ENCODE measurements around the gene LCN10. TPM values are rescaled to one million over a fixed set of nuclear protein-coding genes. Genes with fewer than 3 reads are reported as not detected.

Gene LCN10
- total and polyA plus RNA-seq, 2 of the 13 experiments (the other 11 are each of a cell fraction or from before 2014, with no cell fraction given): 0.53 to 0.61 TPM

DNA sequence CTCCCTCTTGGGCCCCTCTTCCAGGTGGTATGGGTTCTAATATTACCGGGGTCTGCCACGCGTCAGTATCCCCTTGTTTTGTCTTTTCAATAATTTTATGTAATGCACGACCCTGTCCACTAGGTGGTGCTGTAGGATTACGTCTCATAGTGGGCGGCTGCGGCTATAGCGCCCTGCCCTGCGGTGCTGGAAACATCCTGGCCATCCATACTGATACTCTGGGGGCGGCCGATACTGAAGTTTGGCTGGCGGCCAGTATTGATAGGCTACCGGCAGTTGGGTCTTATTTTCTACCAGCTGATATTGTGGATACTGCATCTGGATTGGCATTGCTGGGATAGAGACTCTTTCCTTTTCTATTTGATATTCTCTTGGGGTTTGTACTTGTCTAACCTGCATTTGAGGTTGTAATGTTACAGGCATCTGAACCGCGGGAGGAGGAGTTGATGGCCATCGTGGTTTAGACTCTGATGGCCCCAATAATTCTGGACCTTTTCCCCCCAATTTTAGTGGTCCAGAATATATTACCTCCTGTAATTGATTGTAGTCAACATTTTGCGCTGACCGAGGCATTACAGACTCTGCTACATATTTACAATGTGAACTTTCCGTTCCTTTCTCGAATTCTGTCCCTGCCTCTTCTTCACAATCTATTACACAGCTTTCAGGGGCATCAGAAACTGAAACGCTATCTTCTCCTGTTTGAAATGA is 45.1 kb upstream of the LCN10 start (continued):
- TF ChIP-seq ZNF749 (CRISPR knock-in tag; IDR thresholded peaks at IDR 0.05; ENCODE audit: borderline replicate concordance): no peak
- TF ChIP-seq HDAC2 (CRISPR knock-in tag; IDR thresholded peaks at IDR 0.05): peak; percentile 25; the same call in 1 of the 2 replicates
- TF ChIP-seq, protein P1, sequence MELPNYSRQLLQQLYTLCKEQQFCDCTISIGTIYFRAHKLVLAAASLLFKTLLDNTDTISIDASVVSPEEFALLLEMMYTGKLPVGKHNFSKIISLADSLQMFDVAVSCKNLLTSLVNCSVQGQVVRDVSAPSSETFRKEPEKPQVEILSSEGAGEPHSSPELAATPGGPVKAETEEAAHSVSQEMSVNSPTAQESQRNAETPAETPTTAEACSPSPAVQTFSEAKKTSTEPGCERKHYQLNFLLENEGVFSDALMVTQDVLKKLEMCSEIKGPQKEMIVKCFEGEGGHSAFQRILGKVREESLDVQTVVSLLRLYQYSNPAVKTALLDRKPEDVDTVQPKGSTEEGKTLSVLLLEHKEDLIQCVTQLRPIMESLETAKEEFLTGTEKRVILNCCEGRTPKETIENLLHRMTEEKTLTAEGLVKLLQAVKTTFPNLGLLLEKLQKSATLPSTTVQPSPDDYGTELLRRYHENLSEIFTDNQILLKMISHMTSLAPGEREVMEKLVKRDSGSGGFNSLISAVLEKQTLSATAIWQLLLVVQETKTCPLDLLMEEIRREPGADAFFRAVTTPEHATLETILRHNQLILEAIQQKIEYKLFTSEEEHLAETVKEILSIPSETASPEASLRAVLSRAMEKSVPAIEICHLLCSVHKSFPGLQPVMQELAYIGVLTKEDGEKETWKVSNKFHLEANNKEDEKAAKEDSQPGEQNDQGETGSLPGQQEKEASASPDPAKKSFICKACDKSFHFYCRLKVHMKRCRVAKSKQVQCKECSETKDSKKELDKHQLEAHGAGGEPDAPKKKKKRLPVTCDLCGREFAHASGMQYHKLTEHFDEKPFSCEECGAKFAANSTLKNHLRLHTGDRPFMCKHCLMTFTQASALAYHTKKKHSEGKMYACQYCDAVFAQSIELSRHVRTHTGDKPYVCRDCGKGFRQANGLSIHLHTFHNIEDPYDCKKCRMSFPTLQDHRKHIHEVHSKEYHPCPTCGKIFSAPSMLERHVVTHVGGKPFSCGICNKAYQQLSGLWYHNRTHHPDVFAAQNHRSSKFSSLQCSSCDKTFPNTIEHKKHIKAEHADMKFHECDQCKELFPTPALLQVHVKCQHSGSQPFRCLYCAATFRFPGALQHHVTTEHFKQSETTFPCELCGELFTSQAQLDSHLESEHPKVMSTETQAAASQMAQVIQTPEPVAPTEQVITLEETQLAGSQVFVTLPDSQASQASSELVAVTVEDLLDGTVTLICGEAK (IDR thresholded peaks at IDR 0.05): no peak
- TF ChIP-seq, protein P1 (CRISPR knock-in tag; IDR thresholded peaks at IDR 0.05): no peak
- peak; percentile 67 for TF ChIP-seq GATAD2A (CRISPR knock-in tag; IDR thresholded peaks at IDR 0.05)
- no peak for TF ChIP-seq GATAD1 (CRISPR knock-in tag; IDR thresholded peaks at IDR 0.05)
- TF ChIP-seq, protein P2, sequence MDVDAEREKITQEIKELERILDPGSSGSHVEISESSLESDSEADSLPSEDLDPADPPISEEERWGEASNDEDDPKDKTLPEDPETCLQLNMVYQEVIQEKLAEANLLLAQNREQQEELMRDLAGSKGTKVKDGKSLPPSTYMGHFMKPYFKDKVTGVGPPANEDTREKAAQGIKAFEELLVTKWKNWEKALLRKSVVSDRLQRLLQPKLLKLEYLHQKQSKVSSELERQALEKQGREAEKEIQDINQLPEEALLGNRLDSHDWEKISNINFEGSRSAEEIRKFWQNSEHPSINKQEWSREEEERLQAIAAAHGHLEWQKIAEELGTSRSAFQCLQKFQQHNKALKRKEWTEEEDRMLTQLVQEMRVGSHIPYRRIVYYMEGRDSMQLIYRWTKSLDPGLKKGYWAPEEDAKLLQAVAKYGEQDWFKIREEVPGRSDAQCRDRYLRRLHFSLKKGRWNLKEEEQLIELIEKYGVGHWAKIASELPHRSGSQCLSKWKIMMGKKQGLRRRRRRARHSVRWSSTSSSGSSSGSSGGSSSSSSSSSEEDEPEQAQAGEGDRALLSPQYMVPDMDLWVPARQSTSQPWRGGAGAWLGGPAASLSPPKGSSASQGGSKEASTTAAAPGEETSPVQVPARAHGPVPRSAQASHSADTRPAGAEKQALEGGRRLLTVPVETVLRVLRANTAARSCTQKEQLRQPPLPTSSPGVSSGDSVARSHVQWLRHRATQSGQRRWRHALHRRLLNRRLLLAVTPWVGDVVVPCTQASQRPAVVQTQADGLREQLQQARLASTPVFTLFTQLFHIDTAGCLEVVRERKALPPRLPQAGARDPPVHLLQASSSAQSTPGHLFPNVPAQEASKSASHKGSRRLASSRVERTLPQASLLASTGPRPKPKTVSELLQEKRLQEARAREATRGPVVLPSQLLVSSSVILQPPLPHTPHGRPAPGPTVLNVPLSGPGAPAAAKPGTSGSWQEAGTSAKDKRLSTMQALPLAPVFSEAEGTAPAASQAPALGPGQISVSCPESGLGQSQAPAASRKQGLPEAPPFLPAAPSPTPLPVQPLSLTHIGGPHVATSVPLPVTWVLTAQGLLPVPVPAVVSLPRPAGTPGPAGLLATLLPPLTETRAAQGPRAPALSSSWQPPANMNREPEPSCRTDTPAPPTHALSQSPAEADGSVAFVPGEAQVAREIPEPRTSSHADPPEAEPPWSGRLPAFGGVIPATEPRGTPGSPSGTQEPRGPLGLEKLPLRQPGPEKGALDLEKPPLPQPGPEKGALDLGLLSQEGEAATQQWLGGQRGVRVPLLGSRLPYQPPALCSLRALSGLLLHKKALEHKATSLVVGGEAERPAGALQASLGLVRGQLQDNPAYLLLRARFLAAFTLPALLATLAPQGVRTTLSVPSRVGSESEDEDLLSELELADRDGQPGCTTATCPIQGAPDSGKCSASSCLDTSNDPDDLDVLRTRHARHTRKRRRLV (CRISPR knock-in tag; IDR thresholded peaks at IDR 0.05): no peak
- no peak for TF ChIP-seq ZNF550 (CRISPR knock-in tag; IDR thresholded peaks at IDR 0.05; ENCODE audit: borderline replicate concordance)
- no peak for TF ChIP-seq SATB2 (CRISPR knock-in tag; IDR thresholded peaks at IDR 0.05)
- TF ChIP-seq, protein P3, sequence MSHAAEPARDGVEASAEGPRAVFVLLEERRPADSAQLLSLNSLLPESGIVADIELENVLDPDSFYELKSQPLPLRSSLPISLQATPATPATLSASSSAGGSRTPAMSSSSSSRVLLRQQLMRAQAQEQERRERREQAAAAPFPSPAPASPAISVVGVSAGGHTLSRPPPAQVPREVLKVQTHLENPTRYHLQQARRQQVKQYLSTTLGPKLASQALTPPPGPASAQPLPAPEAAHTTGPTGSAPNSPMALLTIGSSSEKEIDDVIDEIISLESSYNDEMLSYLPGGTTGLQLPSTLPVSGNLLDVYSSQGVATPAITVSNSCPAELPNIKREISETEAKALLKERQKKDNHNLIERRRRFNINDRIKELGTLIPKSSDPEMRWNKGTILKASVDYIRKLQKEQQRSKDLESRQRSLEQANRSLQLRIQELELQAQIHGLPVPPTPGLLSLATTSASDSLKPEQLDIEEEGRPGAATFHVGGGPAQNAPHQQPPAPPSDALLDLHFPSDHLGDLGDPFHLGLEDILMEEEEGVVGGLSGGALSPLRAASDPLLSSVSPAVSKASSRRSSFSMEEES (CRISPR knock-in tag; IDR thresholded peaks at IDR 0.05): no peak
- TF ChIP-seq, protein P4, sequence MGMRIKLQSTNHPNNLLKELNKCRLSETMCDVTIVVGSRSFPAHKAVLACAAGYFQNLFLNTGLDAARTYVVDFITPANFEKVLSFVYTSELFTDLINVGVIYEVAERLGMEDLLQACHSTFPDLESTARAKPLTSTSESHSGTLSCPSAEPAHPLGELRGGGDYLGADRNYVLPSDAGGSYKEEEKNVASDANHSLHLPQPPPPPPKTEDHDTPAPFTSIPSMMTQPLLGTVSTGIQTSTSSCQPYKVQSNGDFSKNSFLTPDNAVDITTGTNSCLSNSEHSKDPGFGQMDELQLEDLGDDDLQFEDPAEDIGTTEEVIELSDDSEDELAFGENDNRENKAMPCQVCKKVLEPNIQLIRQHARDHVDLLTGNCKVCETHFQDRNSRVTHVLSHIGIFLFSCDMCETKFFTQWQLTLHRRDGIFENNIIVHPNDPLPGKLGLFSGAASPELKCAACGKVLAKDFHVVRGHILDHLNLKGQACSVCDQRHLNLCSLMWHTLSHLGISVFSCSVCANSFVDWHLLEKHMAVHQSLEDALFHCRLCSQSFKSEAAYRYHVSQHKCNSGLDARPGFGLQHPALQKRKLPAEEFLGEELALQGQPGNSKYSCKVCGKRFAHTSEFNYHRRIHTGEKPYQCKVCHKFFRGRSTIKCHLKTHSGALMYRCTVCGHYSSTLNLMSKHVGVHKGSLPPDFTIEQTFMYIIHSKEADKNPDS (CRISPR knock-in tag; IDR thresholded peaks at IDR 0.05): no peak
- TF ChIP-seq HMG20B (CRISPR knock-in tag; conservative IDR thresholded peaks at IDR 0.05): no peak
